ENCODE data around the gene SMOC2. TPM values are rescaled to one million over a fixed set of nuclear protein-coding genes. Genes with fewer than 3 reads are reported as not detected.

The SMOC2 gene
- total and polyA plus RNA-seq, 2 donors from 2014 or later = 6.5 to 13.1 TPM

DNA sequence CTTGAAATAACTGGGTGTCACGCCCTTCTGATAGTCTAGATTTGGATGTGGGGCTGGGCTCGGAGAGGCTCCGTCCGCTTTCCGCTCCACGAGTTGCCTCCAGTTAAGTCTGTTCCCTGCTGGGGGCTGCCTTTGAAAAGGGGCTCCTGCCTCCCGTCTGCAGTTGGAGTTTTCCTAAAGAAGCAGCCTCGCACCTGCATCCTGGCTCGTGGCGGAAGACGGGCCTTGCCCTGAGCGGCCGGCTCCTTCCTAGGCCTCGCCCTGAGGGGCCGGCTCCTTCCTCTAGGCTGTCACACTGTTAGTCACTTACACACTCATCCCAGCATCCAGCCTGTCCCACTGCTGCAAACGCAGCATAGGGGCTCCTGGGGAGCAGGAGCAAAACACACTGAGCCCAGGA lies 74.4 kb downstream of the SMOC2 start:
- no peaks in the 10 kb centered on the region for H3K27me3 ChIP-seq (ENCODE audit: control insufficient read depth, insufficient read depth, low read length)
- FAIRE-seq (no peak), DNase-seq (no peak)
- no peak overlapping the region for H3K27ac ChIP-seq (ENCODE audit: low read depth in 2 of 2, low read length in 2 of 2)
- no peaks in the 10 kb centered on the region for H3K4me1 ChIP-seq (ENCODE audit: control insufficient read depth in 2 of 3, insufficient read depth in 2 of 3, low read depth in 1 of 3, low read length in 3 of 3)
- H3K4me3 ChIP-seq (ENCODE audit: low read length in 3 of 3) = no peak overlapping the region
- H3K36me3 ChIP-seq (ENCODE audit: control insufficient read depth in 2 of 3, insufficient read depth in 3 of 3, low read length in 3 of 3) = peaks cover 0 to 6% (median 0%) of the 10 kb centered on the region in 3 donors
- TF ChIP-seq CTCF (IDR thresholded peaks at IDR 0.05; ENCODE audit: borderline replicate concordance, extremely low read depth, insufficient read depth) = no peak
- intact Hi-C loops (cut with DNase I) = no loop called here
- peaks cover 0 to 3% (median 0%) of the 10 kb centered on the region in 3 donors for H3K9me3 ChIP-seq (ENCODE audit: control insufficient read depth in 2 of 3, insufficient read depth in 1 of 3, low read length in 3 of 3)
- H3K9ac ChIP-seq (ENCODE audit: low read length in 3 of 3) = no peak overlapping the region

DNA sequence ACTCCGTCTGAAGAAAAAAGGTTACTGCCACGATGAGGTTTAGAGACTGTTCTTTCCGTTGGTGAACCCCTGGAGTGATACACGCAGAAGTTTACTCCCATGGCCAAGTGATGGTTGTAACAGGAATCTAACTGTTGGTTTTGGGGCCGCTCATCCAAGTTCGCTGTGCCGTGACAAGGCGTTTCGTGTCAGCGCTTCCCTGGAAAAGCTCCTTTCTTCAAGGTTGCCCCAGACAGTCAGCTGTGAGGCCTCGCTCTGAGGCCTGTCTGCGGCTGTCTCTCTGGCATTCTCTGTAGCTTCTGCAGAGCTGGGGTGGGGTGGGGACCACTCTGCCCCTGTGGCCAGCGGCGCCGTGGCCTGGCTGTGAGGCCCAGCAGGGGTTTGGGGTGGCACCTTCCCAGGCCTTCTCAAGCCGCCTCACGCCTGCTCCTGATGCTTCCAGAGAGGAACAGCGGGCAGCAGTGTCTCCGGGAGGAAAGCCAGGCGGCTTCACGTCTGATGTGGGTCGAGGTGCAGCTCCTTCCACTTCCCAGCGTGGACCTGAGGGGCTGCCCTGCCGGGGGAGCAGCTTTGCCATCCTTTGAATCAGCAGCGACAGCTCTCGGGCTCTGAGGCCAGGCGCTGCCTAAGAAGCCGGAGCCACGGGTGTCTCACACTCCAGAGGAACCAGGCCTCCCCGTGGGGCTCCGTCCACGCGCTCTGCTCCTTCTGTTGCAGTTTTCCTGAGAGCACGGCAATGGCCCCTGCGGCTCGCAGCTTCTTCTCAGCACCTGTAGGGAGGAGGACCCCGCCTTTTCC lies 76.2 kb downstream of the SMOC2 start:
- Histone ChIP-seq H3K4me1 (ENCODE audit: control insufficient read depth in 2 of 3, insufficient read depth in 2 of 3, low read depth in 1 of 3, low read length in 3 of 3) (no peaks in the 10 kb centered on the region), H3K36me3 (ENCODE audit: control insufficient read depth in 2 of 3, insufficient read depth in 3 of 3, low read length in 3 of 3) (peaks cover 0 to 6% (median 0%) of the 10 kb centered on the region in 3 donors), H3K4me3 (ENCODE audit: low read length in 3 of 3) (no peak overlapping the region), H3K9me3 (ENCODE audit: control insufficient read depth in 2 of 3, insufficient read depth in 1 of 3, low read length in 3 of 3) (peaks cover 0 to 3% (median 0%) of the 10 kb centered on the region in 3 donors), H3K27me3 (ENCODE audit: control insufficient read depth, insufficient read depth, low read length) (no peaks in the 10 kb centered on the region), H3K27ac (ENCODE audit: low read depth in 2 of 2, low read length in 2 of 2) (no peak overlapping the region), H3K9ac (ENCODE audit: low read length in 3 of 3) (no peak overlapping the region)
- DNase-seq = peak in 3 of 5 donors; percentile 52 to 57 (median 55)
- FAIRE-seq = no peak
- TF ChIP-seq CTCF (IDR thresholded peaks at IDR 0.05; ENCODE audit: borderline replicate concordance, extremely low read depth, insufficient read depth) = no peak
- intact Hi-C loops (cut with DNase I) = no loop called here

DNA sequence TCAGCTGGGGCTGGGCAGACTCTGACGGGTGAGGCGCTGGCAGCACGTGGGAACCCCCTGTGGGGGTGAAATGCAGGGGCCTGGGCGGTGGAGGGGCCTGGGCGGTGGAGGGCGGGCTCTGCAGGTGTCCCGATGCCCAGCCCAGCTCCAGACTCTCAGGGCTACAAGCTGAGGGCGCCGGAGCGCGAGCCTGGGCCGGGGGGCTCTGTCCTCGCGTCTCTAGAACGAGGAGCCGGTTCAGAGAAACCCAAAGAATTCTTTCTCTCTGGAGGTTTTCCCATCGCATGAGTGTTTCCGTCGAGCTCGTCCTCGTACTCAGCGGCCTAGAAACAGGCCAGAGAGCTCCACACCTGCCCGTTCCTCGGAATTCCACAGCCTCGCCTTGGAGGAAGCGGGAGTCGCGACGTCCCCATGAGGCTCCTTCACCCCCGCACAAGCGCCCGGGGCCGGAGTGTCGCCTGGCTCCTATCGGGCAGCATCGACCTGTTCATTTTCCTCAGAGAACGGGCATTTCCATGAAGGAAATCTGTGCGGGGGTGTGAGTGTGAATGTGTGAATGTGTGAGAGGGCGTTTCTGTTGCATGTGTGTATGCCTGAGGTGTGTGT lies 76.9 kb downstream of the SMOC2 start:
- no peak for FAIRE-seq
- DNase-seq = no peak

More for the DNA sequence above, 76.9 kb downstream of the SMOC2 start:
- Histone ChIP-seq H3K36me3 (ENCODE audit: control insufficient read depth in 2 of 3, insufficient read depth in 3 of 3, low read length in 3 of 3) (peaks cover 0 to 6% (median 0%) of the 10 kb centered on the region in 3 donors), H3K9ac (ENCODE audit: low read length in 3 of 3) (no peak overlapping the region), H3K27me3 (ENCODE audit: control insufficient read depth, insufficient read depth, low read length) (no peaks in the 10 kb centered on the region), H3K4me3 (ENCODE audit: low read length in 3 of 3) (no peak overlapping the region), H3K4me1 (ENCODE audit: control insufficient read depth in 2 of 3, insufficient read depth in 2 of 3, low read depth in 1 of 3, low read length in 3 of 3) (no peaks in the 10 kb centered on the region), H3K27ac (ENCODE audit: low read depth in 2 of 2, low read length in 2 of 2) (no peak overlapping the region), H3K9me3 (ENCODE audit: control insufficient read depth in 2 of 3, insufficient read depth in 1 of 3, low read length in 3 of 3) (peaks cover 0 to 3% (median 0%) of the 10 kb centered on the region in 3 donors)
- TF ChIP-seq CTCF (IDR thresholded peaks at IDR 0.05; ENCODE audit: borderline replicate concordance, extremely low read depth, insufficient read depth) = no peak
- intact Hi-C loops (cut with DNase I) = no loop called here
